SK-N-SH (cell line): ENCODE results near the gene ANKS1B. TPM values are rescaled to one million over a fixed set of nuclear protein-coding genes. Genes with fewer than 3 reads are reported as not detected.
A peak's percentile ranks its signal among the peaks of the same experiment; 100 is the strongest.

Experiments
- CTCF ChIA-PET: fragments of 300-600, 350-600 bp; formaldehyde crosslinking; extraction: SDS; loops from one replicate; lab custom pipeline; 2021; lab: Yijun Ruan, JAX
- POLR2A ChIA-PET: fragments of 350-600 bp; sonication (Branson Sonifier 250); formaldehyde crosslinking; extraction: SDS; loops from one replicate; lab custom pipeline; 2020; ENCODE audit warnings: antibody characterized with exemption, inconsistent platforms; lab: Yijun Ruan, JAX
- DNase-seq: peaks from one replicate; pipeline ENCODE4 v3.0.0; 2012
- H2AFZ ChIP-seq: fragments of 200-600 bp; sonication (generic); 2 replicates; pipeline ENCODE4 v1.8.1; 2016; ENCODE audit warnings: antibody characterized with exemption, mild to moderate bottlenecking, low read depth
- H3F3A ChIP-seq: fragments of 200-600 bp; sonication (generic); replicated peaks from 2 replicates; pipeline ENCODE3; 2016; ENCODE audit warnings: antibody characterized with exemption, mild to moderate bottlenecking; ENCODE audit not compliant: insufficient read depth
- H3K27ac ChIP-seq, 2 experiments: fragments of 200-500 bp in 1 of 2; fragments of 200-600 bp in 1 of 2; sonication (Bioruptor generic) in 1 of 2; sonication (generic), shearing (Covaris generic) in 1 of 2; 2 replicates each; pipeline versions ENCODE4 v1.5.1 to v1.6.1; 2014 to 2016; ENCODE audit warnings: low read depth in 2 of 2, inconsistent platforms in 1 of 2, low read length in 1 of 2, mild to moderate bottlenecking in 1 of 2, mixed read lengths in 1 of 2
- H3K27me3 ChIP-seq: fragments of 200-600 bp; sonication (generic), shearing (Covaris generic); 2 replicates; pipeline ENCODE4 v1.6.1; 2016; ENCODE audit warnings: mixed run types; ENCODE audit not compliant: insufficient read depth
- H3K36me3 ChIP-seq, 2 experiments: fragments of 200-500 bp in 1 of 2; fragments of 200-600 bp in 1 of 2; sonication (Bioruptor generic) in 1 of 2; sonication (generic) in 1 of 2; replicated peaks in 1 of 2; 2 replicates each; pipeline versions ENCODE3 to v1.5.1; 2014 to 2016; ENCODE audit warnings: low read length in 1 of 2, mild to moderate bottlenecking in 1 of 2; ENCODE audit not compliant: insufficient read depth in 2 of 2, control insufficient read depth in 1 of 2
- H3K4me1 ChIP-seq, 2 experiments: fragments of 200-500 bp in 1 of 2; fragments of 200-600 bp in 1 of 2; sonication (Bioruptor generic) in 1 of 2; sonication (generic), shearing (Covaris generic) in 1 of 2; 2 replicates each; pipeline versions ENCODE4 v1.5.1 to v1.6.1; 2014 to 2016; ENCODE audit warnings: low read depth in 1 of 2, low read length in 1 of 2, mixed run types in 1 of 2; ENCODE audit not compliant: insufficient read depth in 2 of 2, control insufficient read depth in 1 of 2
- H3K4me2 ChIP-seq: fragments of 200-600 bp; sonication (generic), shearing (Covaris generic); 2 replicates; pipeline ENCODE4 v1.6.1; 2017; ENCODE audit warnings: mixed run types
- H3K4me3 ChIP-seq, 2 experiments: fragments of 200-500 bp in 1 of 2; fragments of 200-600 bp in 1 of 2; sonication (Bioruptor generic) in 1 of 2; sonication (generic), shearing (Covaris generic) in 1 of 2; 2 replicates each; pipeline versions ENCODE4 v1.5.1 to v1.8.1; 2014 to 2016; ENCODE audit warnings: low read depth in 2 of 2, inconsistent platforms in 1 of 2, low read length in 1 of 2, mild to moderate bottlenecking in 1 of 2, mixed read lengths in 1 of 2, moderate library complexity in 1 of 2
- H3K79me2 ChIP-seq: fragments of 200-600 bp; sonication (generic); 2 replicates; pipeline ENCODE4 v1.8.1; 2017; ENCODE audit warnings: mild to moderate bottlenecking; ENCODE audit not compliant: insufficient read depth
- H3K9ac ChIP-seq: fragments of 200-600 bp; sonication (generic); 2 replicates; pipeline ENCODE4 v1.6.1; 2017; ENCODE audit warnings: mixed run types
- H3K9me2 ChIP-seq: fragments of 200-600 bp; sonication (generic); 2 replicates; pipeline ENCODE4 v1.6.1; 2017; ENCODE audit warnings: mixed run types
- H3K9me3 ChIP-seq: fragments of 200-600 bp; sonication (generic); 2 replicates; pipeline ENCODE4 v1.6.1; 2017; ENCODE audit warnings: mixed run types, mild to moderate bottlenecking, moderate library complexity
- H4K20me1 ChIP-seq: fragments of 200-600 bp; sonication (generic); 2 replicates; pipeline ENCODE4 v1.6.1; 2017; ENCODE audit warnings: mild to moderate bottlenecking, mixed run types; ENCODE audit not compliant: insufficient read depth
- CHD2 ChIP-seq: fragments of 150-350 bp; IDR thresholded peaks from 2 replicates; pipeline ENCODE4 v1.6.1; 2018; ENCODE audit warnings: low read length; ENCODE audit not compliant: partially characterized antibody
- ELF1 ChIP-seq: IDR thresholded peaks from 2 replicates; pipeline ENCODE4 v1.4.0; 2012
- EP300 ChIP-seq, 2 experiments: IDR thresholded peaks; 2 replicates each; pipeline versions ENCODE4 v1.4.0 to v1.6.1; 2012; ENCODE audit warnings: borderline replicate concordance in 1 of 2, low read depth in 1 of 2, low read length in 1 of 2
- FOSL2 ChIP-seq: IDR thresholded peaks from 2 replicates; pipeline ENCODE4 v1.4.0; 2012; ENCODE audit warnings: low read depth, mild to moderate bottlenecking, moderate library complexity, borderline replicate concordance
- FOXJ3 ChIP-seq: sonication (generic); formaldehyde crosslinking; IDR thresholded peaks from 2 replicates; pipeline ENCODE4 v1.5.1; 2020; ENCODE audit warnings: mild to moderate bottlenecking, missing genetic modification reagents
- FOXM1 ChIP-seq: IDR thresholded peaks from 2 replicates; pipeline ENCODE4 v1.4.0; 2012; ENCODE audit warnings: low read depth, mild to moderate bottlenecking
- GATA2 ChIP-seq: sonication (generic); formaldehyde crosslinking; IDR thresholded peaks from 2 replicates; pipeline ENCODE4 v1.5.0; 2020; ENCODE audit warnings: mild to moderate bottlenecking, missing genetic modification reagents
- IRF3 ChIP-seq: fragments of 150-350 bp; IDR thresholded peaks from 2 replicates; pipeline ENCODE4 v1.6.1; 2016; ENCODE audit warnings: mild to moderate bottlenecking, low read depth, low read length
- MEF2A ChIP-seq: IDR thresholded peaks from 2 replicates; pipeline ENCODE4 v1.4.0; 2012; ENCODE audit warnings: low read depth, borderline replicate concordance
- PBX3 ChIP-seq: IDR thresholded peaks from 2 replicates; pipeline ENCODE4; 2012
- POLR2AphosphoS5 ChIP-seq: IDR thresholded peaks from 2 replicates; pipeline ENCODE4 v1.6.1; 2012; ENCODE audit warnings: low read depth, low read length
- RAD21 ChIP-seq: IDR thresholded peaks from 2 replicates; pipeline ENCODE4 v1.6.1; 2012; ENCODE audit warnings: mild to moderate bottlenecking, low read length
- RCOR1 ChIP-seq: fragments of 150-350 bp; IDR thresholded peaks from 2 replicates; pipeline ENCODE4 v1.6.1; 2017; ENCODE audit warnings: antibody characterized with exemption, low read length
- RXRA ChIP-seq: IDR thresholded peaks from 2 replicates; pipeline ENCODE4 v1.4.0; 2012; ENCODE audit warnings: low read depth, mild to moderate bottlenecking, borderline replicate concordance
- TAF1 ChIP-seq: IDR thresholded peaks from 2 replicates; pipeline ENCODE4 v1.6.1; 2012; ENCODE audit warnings: low read depth, mild to moderate bottlenecking, low read length, moderate library complexity, borderline replicate concordance
- TCF12 ChIP-seq: IDR thresholded peaks from 2 replicates; pipeline ENCODE4 v1.4.0; 2012
- USF2 ChIP-seq: fragments of 150-350 bp; IDR thresholded peaks from 2 replicates; pipeline ENCODE4 v1.6.1; 2017; ENCODE audit warnings: antibody characterized with exemption, low read length, low read depth, borderline replicate concordance
- WGBS: methylation state at CpG from one replicate; pipeline ENCODE4 v1.1.6; 2017; ENCODE audit warnings: low lambda C conversion rate; 5-methylcytosine and 5-hydroxymethylcytosine counted together
- polyA plus RNA-seq, 3 experiments: library from polyadenylated mRNA; depleted of rRNA; stranded (reverse); fragments of >200 nt; gene quantifications; 2 replicates each; pipeline ENCODE4 v1.2.3, GENCODE V29; 2012
- TF ChIP-seq, protein P1 (sequence below): IDR thresholded peaks from 2 replicates; pipeline ENCODE4 v1.4.0; 2012; ENCODE audit warnings: low read depth, borderline replicate concordance

The ANKS1B gene
- polyA plus RNA-seq, 1 of the 3 experiments (the other 2 are of a cell fraction), result 1.8 TPM

- 0 out of 2 replicates have a peak, but pooled peaks have one; percentile 24 for TF ChIP-seq PBX3
- TF ChIP-seq IRF3, result no peak
- TF ChIP-seq TAF1, result no peak
- TF ChIP-seq TCF12, result peak; percentile 49
- TF ChIP-seq CHD2, result no peak
- TF ChIP-seq RAD21, result no peak
- TF ChIP-seq, all 33 proteins: peak for 4
These were observed 77.8 kb downstream of the ANKS1B start (continued) for GRCh38 chr12:99906786-99907579.

DNA sequence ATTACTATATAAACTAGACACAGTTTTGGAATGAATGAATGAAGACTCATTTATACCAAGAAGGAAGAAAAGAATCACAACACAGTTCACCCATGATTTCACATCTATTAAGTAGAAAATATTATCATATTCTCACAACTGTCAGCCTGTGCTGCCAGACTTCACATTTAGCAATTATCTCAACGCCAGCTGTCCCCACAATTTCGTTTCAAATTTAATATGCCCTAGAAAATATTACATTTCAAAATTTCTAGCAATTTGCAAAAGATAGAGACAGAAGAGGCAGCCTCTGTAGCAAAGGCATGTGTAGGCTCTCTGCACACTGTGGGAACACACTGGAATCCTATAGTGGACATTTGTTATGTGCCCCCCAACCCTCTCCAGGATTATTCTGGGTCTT is 83.6 kb downstream of the ANKS1B start:
- H3K36me3 ChIP-seq, result no peaks in the 10 kb centered on the region
- H3F3A ChIP-seq, result no peaks in the 10 kb centered on the region
- H3K4me3 ChIP-seq, result no peak overlapping the region
- WGBS, result 13% methylated on average over 2 of the region's 2 CpGs
- CTCF ChIA-PET, result no interaction called here
- H3K27ac ChIP-seq, result no peak overlapping the region
- no peak for DNase-seq
- no peak overlapping the region for H2AFZ ChIP-seq
- no peaks in the 10 kb centered on the region for H3K9me2 ChIP-seq
- peaks cover 0 to 3% of the 10 kb centered on the region in 2 experiments; a peak in 2 of 4 replicates for H3K4me1 ChIP-seq
- no peaks in the 10 kb centered on the region for H3K9me3 ChIP-seq
- H3K9ac ChIP-seq, result no peak overlapping the region
- POLR2A ChIA-PET, result no interaction called here
- TF ChIP-seq RAD21, result no peak
- TF ChIP-seq RXRA, result no peak
- 0 out of 4 replicates have a peak, but pooled peaks of 1 of the 2 experiments have one; percentile 15 for TF ChIP-seq EP300 (IDR thresholded peaks at IDR 0.05; ENCODE audit: borderline replicate concordance in 1 of 2, low read depth in 1 of 2, low read length in 1 of 2)
- TF ChIP-seq GATA2 (CRISPR knock-in tag), result 0 out of 2 replicates have a peak, but pooled peaks have one; percentile 12
- TF ChIP-seq, all 33 proteins: peak for 2
- Histone ChIP-seq H3K79me2 (no peaks in the 10 kb centered on the region), H3K27me3 (no peaks in the 10 kb centered on the region), H3K4me2 (no peak overlapping the region), H4K20me1 (no peaks in the 10 kb centered on the region)

DNA sequence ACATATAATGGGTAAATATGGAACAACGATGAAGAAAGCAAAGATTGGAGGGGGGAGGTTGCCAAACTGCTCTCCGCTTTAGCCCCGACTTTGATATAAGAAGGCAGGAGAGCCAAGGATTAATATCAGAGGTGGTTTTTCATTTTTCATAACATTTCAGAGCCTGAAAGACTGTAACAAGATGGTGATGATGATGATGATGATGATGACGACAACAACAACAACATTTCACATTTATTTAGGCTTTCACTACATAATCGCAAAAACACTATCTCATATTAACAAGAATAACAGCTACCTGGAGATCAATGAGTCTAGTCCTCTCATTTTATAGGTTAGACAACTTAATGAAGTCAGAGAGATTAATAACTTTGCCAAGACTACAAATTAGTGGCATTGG is 86.1 kb downstream of the ANKS1B start:
- Histone ChIP-seq H3K27ac (no peak overlapping the region), H3K27me3 (no peaks in the 10 kb centered on the region), H3K4me3 (no peak overlapping the region), H3K79me2 (no peaks in the 10 kb centered on the region), H3K4me2 (no peak overlapping the region), H2AFZ (no peak overlapping the region), H3K4me1 (peaks cover 0 to 3% of the 10 kb centered on the region in 2 experiments; a peak in 2 of 4 replicates), H3K9me2 (peaks cover 2% of the 10 kb centered on the region; the same call in 1 of the 2 replicates), H3K9me3 (no peaks in the 10 kb centered on the region), H3K9ac (no peak overlapping the region), H3F3A (no peaks in the 10 kb centered on the region), H4K20me1 (no peaks in the 10 kb centered on the region), H3K36me3 (no peaks in the 10 kb centered on the region)
- WGBS, result 85% methylated on average over 5 of the region's 5 CpGs
- CTCF ChIA-PET, result no interaction called here
- DNase-seq, result no peak
- no peak for TF ChIP-seq IRF3
- no peak for TF ChIP-seq FOXJ3 (CRISPR knock-in tag)
- no peak for TF ChIP-seq RAD21
- no peak for TF ChIP-seq USF2
- TF ChIP-seq FOXM1, result no peak
- TF ChIP-seq, protein P1, sequence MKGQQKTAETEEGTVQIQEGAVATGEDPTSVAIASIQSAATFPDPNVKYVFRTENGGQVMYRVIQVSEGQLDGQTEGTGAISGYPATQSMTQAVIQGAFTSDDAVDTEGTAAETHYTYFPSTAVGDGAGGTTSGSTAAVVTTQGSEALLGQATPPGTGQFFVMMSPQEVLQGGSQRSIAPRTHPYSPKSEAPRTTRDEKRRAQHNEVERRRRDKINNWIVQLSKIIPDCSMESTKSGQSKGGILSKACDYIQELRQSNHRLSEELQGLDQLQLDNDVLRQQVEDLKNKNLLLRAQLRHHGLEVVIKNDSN, result no peak
- TF ChIP-seq POLR2AphosphoS5, result no peak
- no peak for TF ChIP-seq FOSL2
- no peak for TF ChIP-seq MEF2A
- TF ChIP-seq RCOR1, result no peak
- TF ChIP-seq ELF1, result no peak
- POLR2A ChIA-PET, result no interaction called here
